D721Med (cell line): ENCODE data around the gene MKS1.

Experiments used
- DNase-seq: peaks from one replicate; pipeline ENCODE4 v3.0.0; 2011; ENCODE audit warnings: low spot score; ENCODE audit not compliant: insufficient read length
- FAIRE-seq: peaks from 2 replicates; lab custom pipeline; 2011; peaks lifted over from hg19 to GRCh38; lab: Jason Lieb, UNC
- CTCF ChIP-seq: IDR thresholded peaks from 2 replicates; pipeline ENCODE4 v1.5.1; 2012; ENCODE audit warnings: mild to moderate bottlenecking, control low read depth; ENCODE audit not compliant: insufficient read depth; ENCODE audit errors: missing control alignments

MKS1 gene

GRCh38 chr17:58204796-58205195 lies 14.3 kb downstream of the MKS1 start:
- no peak for DNase-seq
- no peak for FAIRE-seq
- no peak for TF ChIP-seq CTCF

- FAIRE-seq (no peak), DNase-seq (no peak)
- no peak for TF ChIP-seq CTCF
These were observed 16.2 kb downstream of the MKS1 start for GRCh38 chr17:58202859-58203258.

- FAIRE-seq (no peak), DNase-seq (peak; percentile 53)
These were observed 18.9 kb downstream of the MKS1 start for GRCh38 chr17:58200024-58200633.

GRCh38 chr17:58196610-58197009 lies 22.4 kb downstream of the MKS1 start:
- FAIRE-seq = no peak
- TF ChIP-seq CTCF = no peak

More at GRCh38 chr17:58200024-58200633, 18.9 kb downstream of the MKS1 start:
- peak; percentile 81 for TF ChIP-seq CTCF

GRCh38 chr17:58195518-58196123 lies 23.4 kb downstream of the MKS1 start:
- FAIRE-seq = no peak
- no peak for TF ChIP-seq CTCF
- no peak for DNase-seq

More at GRCh38 chr17:58196610-58197009, 22.4 kb downstream of the MKS1 start:
- no peak for DNase-seq

GRCh38 chr17:58193641-58194255 lies 25.3 kb downstream of the MKS1 start:
- FAIRE-seq = no peak
- TF ChIP-seq CTCF = no peak
- no peak for DNase-seq

- FAIRE-seq (no peak), DNase-seq (no peak)
- TF ChIP-seq CTCF = no peak
These were observed 26.4 kb downstream of the MKS1 start, which contains the start of gene EPX for GRCh38 chr17:58192612-58193011. Gene EPX, plus strand, starts transcription at chr17:58192726. Its CDS starts 121 bp downstream, at chr17:58192847.
